HG02870 (cell line): Measurements from ENCODE around the gene GPAM.
"Not testable (repeated sequence)": the region's sequence is repeated elsewhere in the genome, so short reads cannot be mapped to it uniquely, and the experiment has no call there.

ENCODE experiments used
- ATAC-seq: cut with Tn5 transposase; IDR thresholded peaks from one replicate; pipeline ENCODE4 v1.9.1; 2021; ENCODE audit warnings: mild to moderate bottlenecking, moderate library complexity; ENCODE audit not compliant: unreplicated experiment

Gene GPAM

DNA sequence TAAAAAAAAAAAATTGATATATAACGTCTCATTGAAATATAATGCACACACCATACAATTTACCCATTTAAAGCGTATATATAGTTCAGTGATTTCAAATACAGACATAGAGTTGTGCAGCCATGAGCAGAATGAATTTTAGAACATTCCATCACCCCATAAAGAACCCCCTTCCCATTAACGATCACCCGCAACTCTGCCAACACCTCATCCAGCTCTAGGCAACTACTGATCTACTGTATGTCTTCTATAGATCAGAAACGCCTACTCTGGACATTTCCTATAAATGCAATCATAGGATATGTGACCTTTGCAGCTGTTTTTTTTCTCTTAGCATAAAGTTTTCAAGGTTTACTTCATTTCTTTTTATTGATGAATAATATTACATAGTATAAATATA, 33.4 kb upstream of the GPAM start:
- no peak for ATAC-seq

DNA sequence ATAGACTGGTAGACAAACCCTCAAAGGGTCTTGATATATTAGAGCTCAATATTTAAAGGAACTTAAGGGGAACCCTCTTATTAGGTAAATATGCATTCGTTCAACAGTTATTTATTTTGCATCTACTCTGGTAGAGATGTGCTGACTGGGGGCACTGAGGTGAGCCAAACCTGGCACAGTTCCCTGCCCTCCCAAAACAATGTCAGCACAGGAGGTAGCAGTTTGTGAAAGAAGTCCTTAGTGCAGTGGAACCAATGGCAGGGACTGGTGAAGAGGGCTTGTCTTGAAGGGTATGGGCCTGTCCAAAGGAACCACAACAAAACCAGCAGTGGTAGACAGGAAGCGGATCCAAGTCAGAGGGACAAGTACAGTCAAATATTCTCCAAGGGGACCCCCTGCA, 32.6 kb upstream of the GPAM start:
- ATAC-seq, result no peak

DNA sequence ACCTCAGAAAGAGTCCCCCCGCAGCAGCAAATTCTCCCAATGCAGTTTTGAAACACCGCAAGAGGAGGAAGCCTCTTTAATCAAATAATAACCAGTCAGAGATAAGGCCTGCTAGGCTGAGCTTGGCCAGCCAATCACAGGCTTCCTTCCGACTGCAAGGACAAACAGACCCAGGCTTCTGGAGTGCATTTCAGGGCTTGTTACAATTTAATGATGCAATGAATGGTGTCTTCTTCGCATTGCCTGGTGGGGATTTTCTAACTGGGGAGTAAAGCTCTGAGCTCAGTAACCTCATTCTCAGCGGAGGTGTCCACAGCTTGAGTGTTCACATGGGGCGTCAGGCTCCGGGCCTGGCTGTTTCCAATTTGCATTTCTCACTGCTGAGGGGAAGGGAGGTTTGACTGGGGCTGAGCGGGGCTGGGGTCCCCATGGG, 31.8 kb upstream of the GPAM start:
- peak; percentile 37 for ATAC-seq

DNA sequence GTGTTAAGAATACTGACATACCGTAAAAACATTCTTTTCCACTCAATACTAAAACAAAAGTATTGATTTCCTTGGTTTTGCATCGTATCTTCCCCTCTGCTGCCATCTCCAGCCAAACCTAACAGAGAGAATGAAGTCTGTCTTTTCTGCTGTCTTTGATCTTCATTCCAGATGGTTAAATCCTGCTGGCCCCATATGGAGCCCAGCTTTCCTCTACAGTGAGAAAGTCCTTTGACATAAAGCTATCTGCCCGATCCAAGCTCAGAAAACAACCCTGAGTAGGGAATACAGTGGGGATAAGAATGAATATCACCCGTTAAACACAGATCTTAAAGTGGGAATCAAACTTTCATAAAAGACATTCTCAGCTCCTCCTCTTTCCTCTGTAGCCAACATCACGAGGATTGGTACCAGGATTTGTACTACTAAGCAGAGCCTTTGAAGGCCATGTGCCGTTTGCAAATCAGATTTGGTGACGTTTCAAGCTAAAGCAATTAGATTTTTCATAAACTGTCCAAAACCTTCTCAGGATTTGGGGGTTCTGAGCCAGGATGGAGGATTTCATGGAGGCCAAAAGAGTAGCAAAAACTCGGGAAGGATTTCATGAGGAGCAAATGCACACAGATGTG, 30.8 kb upstream of the GPAM start:
- ATAC-seq, result no peak

DNA sequence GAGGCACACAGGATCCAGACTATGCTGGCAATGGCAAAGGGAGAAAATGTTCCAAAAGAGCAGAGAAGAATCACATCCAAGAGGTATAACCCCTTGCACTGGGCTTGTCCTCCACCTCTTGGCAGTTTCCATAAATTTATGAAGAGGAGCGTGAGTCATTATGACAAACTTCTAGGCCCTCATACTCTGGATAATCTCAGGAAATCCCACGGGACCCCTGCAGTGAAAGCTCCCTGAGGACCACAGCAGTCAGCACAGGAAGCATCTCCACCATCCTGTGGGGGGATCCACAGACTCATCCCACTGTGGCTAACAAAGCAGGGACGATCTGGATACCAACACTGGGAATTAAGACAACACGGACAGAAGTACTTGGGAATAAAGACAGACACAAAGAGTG, 30.3 kb upstream of the GPAM start:
- no peak for ATAC-seq

DNA sequence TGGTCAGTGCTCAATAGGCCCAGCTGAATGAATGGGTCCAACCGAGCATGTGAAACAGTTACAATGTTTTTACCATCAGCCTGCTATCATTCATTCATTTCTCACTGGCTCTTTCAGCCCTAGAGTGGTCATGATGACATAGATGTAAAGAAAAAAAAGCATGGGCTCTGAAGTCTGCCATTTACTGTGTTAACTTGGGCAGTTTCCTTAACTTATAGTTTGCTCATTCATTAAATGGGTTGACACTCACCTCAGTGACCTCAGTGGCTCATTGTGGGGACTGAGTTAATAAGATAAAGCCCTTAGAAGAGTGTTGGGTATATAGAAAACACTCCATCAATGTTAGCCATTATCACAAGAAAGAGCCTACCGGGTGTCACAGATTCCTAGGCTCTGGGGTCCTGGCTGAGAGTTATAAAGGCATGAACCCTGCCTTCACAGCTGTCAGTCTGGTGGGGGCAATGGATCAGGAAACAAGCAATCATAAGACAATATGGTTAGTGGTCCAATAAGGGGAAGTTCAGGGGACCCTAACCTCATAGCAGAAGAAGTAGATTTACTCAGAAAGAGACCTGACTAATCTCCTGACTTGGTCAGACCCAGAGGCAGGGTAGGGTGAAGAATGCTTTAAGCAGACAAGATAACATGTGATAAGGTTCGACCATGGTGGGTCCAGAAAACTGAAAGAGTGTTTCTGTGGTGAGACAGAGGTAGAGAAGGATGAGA, 29.7 kb upstream of the GPAM start:
- ATAC-seq, result peak; percentile 84

DNA sequence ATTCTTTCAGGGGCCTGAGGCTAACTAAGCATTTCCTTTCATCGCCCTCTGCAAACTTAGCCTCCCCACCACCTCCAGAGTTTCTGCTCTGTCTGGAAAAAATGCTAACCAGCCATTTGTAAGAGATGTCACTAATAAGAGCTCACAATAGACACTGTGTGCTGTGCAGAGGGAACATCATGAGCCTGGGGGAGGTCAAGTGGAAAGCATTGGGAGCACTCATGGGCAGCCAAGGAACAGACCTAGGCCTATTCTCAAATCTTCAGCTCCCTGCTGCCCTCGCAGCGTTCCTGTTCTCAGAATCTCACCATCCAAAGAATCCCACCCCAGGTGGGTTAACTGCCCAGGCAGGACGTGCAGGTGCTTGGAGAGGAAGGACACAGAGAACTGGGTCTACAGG, 27.1 kb upstream of the GPAM start:
- no peak for ATAC-seq

DNA sequence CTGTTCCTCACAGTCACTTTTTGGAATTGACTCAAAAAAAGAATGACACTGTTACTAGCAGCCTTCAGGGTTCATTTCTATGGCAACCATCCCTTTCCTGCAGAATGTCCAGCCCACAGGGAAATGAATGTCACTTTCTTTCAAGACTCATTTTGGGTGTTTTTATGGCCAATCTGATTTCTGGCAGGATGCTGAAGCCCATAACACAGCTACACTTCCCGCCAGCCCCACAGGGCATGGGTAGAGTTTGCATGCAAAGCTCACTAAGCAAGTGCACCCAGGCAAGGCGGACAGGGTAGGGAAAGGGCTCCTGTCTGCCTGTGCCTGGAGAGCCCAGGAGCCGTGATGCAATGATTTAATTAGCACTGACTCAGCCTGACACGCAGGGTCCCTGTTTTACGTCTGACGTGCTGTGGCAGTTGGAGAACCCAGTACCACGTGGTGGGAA, 26.1 kb upstream of the GPAM start:
- no peak for ATAC-seq

DNA sequence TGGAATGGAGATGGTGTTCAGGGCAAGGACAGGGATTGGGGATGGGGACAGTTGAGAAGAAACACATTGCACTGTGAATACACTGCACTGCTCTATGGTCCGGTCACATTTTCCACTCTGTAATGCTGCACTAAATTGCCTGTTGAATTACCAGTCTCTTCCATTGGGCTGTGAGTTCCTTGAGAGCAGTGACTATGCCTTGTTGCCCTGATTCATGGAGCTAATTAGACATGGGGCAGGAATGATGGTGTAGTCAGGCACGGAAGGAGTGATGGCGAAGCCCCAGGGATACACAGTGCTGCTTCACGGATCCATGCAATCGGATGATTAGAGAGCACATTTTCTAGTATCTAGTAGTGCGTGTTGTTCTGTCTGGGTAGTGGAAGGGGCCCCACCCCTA, 25.4 kb upstream of the GPAM start:
- no peak for ATAC-seq

DNA sequence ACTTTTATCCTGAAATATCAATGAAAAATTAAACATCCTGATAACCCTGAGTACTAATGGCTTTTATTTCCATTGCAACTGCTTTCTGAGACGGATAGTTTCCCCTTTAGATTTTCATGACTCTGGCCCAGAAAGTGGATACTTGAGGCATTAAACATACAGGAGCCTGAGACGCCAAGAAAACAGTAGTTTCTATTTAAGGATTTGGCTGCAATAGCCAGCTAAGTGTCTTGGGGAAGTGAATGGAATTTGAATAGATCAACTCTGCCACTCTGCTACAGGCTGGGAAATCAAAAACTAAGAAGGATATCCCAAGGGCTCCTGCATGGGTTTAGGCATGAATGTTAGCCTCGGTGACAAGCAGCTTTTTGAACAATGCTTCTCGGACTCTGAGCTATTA, 24.7 kb upstream of the GPAM start:
- no peak for ATAC-seq

DNA sequence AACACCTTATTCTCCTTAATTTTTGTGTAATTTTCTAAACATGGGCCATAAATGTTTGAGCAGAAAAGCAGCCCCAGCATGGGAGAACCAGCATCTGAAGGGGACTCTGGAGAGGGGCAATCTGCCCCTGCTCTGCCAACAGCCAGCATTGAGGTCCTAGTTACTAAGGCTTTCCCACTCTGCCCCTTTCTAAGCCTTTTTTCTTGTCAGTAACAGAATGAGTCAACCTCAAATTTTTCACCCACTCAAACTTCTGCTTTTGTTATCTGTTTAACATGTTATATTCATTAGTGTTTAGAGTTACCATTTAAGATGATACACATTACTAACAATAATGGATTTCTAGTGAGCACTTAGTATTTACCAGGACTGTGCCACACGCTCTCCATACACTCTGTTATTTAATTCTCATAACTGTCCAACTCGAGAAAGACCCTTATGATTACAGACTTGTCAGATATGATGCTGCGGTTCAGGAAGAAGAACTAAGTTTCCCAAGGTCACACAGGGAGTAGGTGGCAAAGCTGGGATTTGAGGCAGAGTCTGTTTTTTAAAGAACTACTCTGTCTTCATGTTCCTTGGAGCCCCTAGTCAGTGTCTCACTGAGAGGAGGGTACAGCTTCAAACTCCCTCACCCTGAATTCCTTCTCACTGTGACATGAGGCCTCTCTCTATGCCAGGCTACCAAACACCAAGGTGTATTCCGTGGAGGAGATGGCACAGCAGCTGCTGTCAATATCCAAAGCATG, 19.9 kb upstream of the GPAM start:
- peak; percentile 69 for ATAC-seq

DNA sequence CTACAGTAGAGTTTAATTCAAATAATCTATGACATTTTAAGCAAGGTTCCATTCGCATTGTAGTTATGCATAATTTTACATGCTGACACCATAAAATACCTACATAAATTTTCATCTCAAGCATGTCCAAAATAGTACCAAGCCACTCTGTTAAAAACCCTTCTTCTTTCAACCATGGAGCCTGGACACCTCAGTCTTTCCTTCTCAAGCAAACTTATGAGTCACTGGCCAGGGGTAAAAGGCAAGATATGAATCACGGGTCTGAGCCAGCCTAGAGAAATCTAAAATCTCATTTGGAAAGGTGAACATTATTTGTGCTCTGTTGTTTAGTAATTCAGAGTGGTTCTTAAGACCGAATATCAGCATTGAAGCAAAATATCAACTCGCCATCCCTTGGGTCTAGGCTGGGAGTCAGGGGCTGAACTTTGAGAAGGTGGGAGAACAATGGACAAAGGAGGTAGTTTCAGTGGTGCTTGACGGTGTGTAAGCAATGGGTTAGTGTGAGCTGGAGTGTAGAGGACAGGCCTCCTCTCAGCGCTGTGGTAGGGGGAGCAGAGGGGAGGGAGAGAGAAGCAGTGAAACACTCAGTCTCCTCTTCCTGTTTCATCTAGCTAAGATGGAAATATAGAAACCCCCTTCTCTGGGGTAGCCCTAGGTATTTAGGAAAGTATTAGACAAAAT, 19.1 kb upstream of the GPAM start:
- ATAC-seq, result peak; percentile 79

DNA sequence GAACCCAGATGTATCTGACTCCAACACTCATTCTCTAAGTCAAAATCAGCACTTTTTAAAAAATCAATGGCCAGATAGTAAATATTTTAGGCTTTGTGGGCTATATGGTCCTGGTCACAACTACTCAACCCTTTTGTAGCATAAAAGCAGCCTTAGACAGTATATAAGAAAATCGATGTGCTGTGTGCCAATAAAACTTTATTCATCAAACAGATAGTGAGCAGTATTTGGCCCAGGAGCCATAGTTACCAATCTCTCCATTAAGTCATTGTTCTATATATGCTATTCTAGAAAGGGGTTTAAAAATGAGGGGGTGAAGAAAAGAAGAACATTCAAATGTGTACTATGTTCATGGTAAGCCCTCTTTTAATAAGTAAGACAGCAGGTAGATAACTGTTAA, 18.5 kb upstream of the GPAM start:
- ATAC-seq, result no peak

DNA sequence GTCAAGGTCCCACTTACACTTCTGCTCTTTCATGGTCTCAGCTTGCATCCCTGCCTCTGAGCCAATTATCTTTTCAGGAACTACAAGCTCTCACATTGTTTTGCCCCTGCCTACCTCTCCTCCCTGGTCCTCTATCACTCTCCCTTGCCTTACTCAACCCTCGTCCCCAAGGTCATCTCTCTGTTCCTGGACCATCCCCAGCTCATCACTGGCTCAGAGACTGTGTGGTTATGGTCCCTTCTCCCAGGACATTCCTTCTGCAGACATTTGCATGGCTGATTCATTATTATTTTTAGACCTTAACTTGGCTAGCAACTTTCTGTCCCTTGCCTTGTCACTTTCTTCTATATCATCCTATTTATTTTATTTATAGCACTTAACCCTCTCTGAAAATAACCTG, 17.8 kb upstream of the GPAM start:
- ATAC-seq, result no peak

DNA sequence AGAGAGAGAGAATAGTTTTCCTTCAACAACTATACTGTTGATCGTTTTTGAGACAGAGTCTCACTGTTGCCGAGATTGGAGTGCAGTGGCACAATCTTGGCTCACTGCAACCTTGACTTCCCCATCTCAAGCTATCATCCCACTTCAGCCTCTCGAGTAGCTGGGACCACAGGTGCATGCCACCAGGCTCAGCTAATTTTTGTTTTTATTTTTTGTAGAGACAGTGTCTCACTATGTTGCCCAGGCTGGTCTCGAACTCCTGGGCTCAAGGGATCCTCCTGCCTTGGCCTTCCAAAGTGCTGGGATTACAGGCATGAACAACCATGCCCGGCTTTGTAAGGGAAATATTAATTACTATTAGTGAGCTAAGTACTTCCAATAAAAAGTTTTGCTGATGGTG, 16.7 kb upstream of the GPAM start:
- ATAC-seq, result not testable (repeated sequence)

DNA sequence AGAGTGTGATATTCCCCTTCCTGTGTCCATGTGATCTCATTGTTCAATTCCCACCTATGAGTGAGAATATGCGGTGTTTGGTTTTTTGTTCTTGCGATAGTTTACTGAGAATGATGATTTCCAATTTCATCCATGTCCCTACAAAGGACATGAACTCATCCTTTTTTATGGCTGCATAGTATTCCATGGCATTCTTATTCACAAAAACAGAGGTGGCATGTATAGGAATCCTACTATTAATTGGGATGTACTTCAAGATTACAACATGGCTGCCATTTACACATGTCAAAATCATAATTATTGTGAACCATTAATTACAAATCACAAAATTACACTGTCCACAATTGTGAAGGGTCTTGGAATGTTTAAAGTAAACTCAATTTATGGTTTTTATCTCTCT, 14.1 kb upstream of the GPAM start:
- ATAC-seq, result not testable (repeated sequence)

DNA sequence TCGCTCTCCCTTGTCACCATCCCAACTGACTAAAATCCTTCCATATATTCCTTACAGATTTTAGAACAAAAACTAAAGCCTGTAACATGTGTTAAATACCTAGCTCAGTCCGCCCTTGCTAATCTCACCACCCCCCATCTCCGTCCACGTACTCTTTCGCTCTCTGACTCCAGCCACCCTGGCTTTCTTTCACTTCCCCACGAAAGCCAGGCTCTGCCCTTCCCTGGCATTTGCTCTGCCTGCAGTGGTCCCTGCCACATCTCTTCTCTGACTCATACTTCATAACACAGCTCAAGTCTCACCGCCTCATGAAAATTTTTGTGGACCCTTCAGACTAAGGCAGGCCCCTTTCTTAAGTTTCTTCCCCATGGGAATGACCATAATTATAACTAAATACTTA, 11.7 kb upstream of the GPAM start:
- no peak for ATAC-seq

DNA sequence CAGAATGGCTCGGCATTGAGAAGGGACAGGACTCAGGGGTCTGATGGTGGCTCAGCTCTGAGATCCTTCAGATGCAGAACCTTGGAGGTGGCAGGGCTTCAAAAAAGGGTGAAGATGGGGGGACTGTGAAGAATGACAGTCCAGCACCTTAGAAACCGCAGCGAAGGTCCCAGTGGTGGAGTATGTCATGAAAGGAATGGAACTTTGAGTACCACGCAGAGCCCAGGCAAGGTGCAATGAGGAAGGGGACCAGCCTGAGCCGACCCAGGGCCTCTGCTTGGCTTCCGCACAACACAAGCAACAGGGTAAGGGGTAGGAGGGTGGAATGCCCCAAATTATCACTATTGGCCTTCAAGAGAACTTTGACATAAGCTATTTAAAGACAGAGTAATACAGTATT, 8.2 kb upstream of the GPAM start:
- ATAC-seq, result no peak

DNA sequence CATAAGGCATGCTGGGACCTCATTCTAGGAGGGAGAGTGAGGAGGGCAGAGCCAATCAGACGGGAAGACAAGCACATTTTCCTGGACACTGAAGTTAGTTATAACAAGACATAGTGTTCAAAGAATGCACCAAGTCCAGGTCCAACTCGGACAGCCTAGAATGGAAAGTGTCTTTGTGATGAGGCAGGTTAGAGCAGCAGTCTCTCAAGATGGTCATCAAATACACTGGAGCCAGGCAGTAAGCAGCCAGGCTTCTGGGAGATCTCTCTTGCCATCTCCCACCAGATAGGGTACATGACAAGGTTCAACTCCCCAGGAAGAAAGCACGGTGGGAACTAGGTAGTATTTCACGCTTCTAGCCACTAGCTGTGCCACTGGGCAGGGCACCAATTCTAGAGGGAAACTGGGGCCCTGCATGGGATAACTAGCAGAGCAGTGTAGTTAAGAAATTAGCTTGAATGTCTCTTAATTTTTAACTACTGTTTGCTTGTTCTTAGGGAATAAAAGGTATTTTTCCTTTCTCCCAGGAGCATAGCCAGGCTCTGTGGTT, 7.6 kb upstream of the GPAM start:
- no peak for ATAC-seq

DNA sequence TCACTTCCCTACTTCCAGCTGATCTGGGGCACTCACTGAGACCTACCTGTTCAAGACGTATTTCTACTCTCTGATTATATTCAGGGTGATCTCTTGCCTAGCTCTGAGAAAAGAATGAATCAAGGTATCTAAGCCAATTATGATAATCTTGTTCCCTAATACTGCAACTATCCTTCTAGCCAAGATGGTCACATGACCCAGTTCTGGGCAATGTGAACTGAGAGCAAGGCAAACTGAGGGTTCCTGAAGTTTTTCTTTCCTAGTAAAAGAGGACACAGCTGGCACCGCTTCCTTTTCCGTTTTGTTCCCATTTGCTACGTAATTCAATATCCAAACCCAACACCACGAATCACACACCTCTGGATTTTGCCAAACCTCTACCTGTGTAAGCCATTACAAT, 5.9 kb upstream of the GPAM start:
- no peak for ATAC-seq

DNA sequence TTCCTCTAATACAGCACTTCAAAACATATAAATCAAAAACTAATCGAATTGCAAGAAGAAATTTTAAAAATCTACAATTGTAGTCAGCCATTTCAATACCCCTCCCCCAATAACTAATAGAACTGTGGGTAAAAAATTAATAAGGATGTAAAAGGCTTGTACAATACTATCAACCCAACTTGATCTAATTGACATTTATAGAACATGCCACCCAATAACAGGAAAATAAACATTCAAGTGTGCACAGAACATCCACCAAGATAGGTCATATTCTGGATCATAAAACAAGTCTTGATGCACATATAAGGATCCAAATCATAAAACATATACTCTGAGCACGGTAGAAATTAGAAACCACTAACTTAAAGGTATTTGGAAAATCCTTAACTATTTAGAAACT, 4.0 kb upstream of the GPAM start:
- ATAC-seq, result no peak
